Uterus (tissue), 4 donors: Measurements from ENCODE around the gene DIP2A. TPM values are rescaled to one million over a fixed set of nuclear protein-coding genes. Genes with fewer than 3 reads are reported as not detected.
"Not testable (repeated sequence)": the region's sequence is repeated elsewhere in the genome, so short reads cannot be mapped to it uniquely, and the experiment has no call there.

Experiments used
- DNase-seq, 2 donors: peaks; one replicate each; pipeline ENCODE4 v3.0.0-alpha.2; 2019 to 2020
- H3K27ac ChIP-seq, 2 donors: fragments of 200-600 bp; sonication (generic); 1 replicate in 1 of 2; 2 replicates in 1 of 2; pipeline ENCODE4 v1.5.1; 2016 to 2018
- H3K27me3 ChIP-seq, 2 donors: fragments of 200-600 bp; sonication (generic); one replicate each; pipeline ENCODE4 v1.5.1; 2018 to 2019; ENCODE audit warnings: control low read depth in 1 of 2
- H3K36me3 ChIP-seq, 2 donors: fragments of 200-600 bp; sonication (generic); one replicate each; pipeline ENCODE4 v1.5.1; 2019; ENCODE audit warnings: control low read depth in 1 of 2
- H3K4me1 ChIP-seq, 2 donors: fragments of 200-600 bp; sonication (generic); one replicate each; pipeline ENCODE4 v1.5.1; 2018 to 2019; ENCODE audit warnings: control low read depth in 1 of 2
- H3K4me3 ChIP-seq, 2 donors: fragments of 200-600 bp; sonication (generic); 1 replicate in 1 of 2; 2 replicates in 1 of 2; pipeline ENCODE4 v1.5.1; 2018 to 2019; ENCODE audit warnings: mild to moderate bottlenecking in 1 of 2
- H3K9me3 ChIP-seq, 2 donors: fragments of 200-600 bp; sonication (generic); one replicate each; pipeline ENCODE4 v1.5.1; 2019; ENCODE audit warnings: control low read depth in 1 of 2
- CTCF ChIP-seq, 4 experiments: fragments of 200-600 bp in 2 of 4; fragments of 450-650 bp in 2 of 4; sonication (generic) in 2 of 4; IDR thresholded peaks; one replicate each; pipeline ENCODE4 v1.5.1; 2016 to 2019; ENCODE audit warnings: antibody characterized with exemption in 4 of 4, mild to moderate bottlenecking in 2 of 4, moderate library complexity in 1 of 4
- POLR2A ChIP-seq, 2 donors: fragments of 450-650 bp; IDR thresholded peaks; one replicate each; pipeline ENCODE4 v1.6.1; 2016; ENCODE audit warnings: antibody characterized with exemption in 2 of 2, mild to moderate bottlenecking in 1 of 2, moderate library complexity in 1 of 2
- intact Hi-C: fragments of 100-400 bp; cut with DNase I; formaldehyde crosslinking; loops from one replicate; pipeline ENCODE4 v1.15.1; 2023; ENCODE audit warnings: low total_unique reads
- total RNA-seq, 4 donors: library from RNA; depleted of rRNA in 3 of 4; stranded (reverse); fragments of >200 nt in 3 of 4; gene quantifications; one replicate each; pipeline versions ENCODE4 v1.1.0 to v1.2.4, GENCODE V29; 2014 to 2023
- donor health status: DM: yes; HTN: yes; CAD: no.

DIP2A gene
- total RNA-seq, 4 donors from 2014 or later = 51.0 to 56.3 (median 51.6) TPM

GRCh38 chr21:46570631-46571030 is 111.9 kb downstream of the DIP2A start:
- no peaks in the 10 kb centered on the region for H3K36me3 ChIP-seq
- no peak for DNase-seq
- H3K27ac ChIP-seq = no peak overlapping the region
- H3K4me3 ChIP-seq = no peak overlapping the region
- TF ChIP-seq CTCF (IDR thresholded peaks at IDR 0.05) = no peak
- TF ChIP-seq POLR2A (IDR thresholded peaks at IDR 0.05) = no peak
- H3K9me3 ChIP-seq = no peaks in the 10 kb centered on the region
- H3K4me1 ChIP-seq = no peaks in the 10 kb centered on the region
- intact Hi-C loops = no loop called here
- no peaks in the 10 kb centered on the region for H3K27me3 ChIP-seq

- H3K27ac ChIP-seq = no peak overlapping the region
- DNase-seq = no peak
- H3K4me1 ChIP-seq = no peaks in the 10 kb centered on the region
- H3K36me3 ChIP-seq = no peaks in the 10 kb centered on the region
- no peaks in the 10 kb centered on the region for H3K27me3 ChIP-seq
- no peak for TF ChIP-seq CTCF (IDR thresholded peaks at IDR 0.05)
- no peak for TF ChIP-seq POLR2A (IDR thresholded peaks at IDR 0.05)
- no peaks in the 10 kb centered on the region for H3K9me3 ChIP-seq
- intact Hi-C loops = no loop called here
- H3K4me3 ChIP-seq = no peak overlapping the region
These were observed 114.2 kb downstream of the DIP2A start for GRCh38 chr21:46572850-46573249.

- H3K36me3 ChIP-seq, H3K4me3 ChIP-seq, H3K4me1 ChIP-seq, H3K27me3 ChIP-seq, H3K27ac ChIP-seq, H3K9me3 ChIP-seq, intact Hi-C loops, DNase-seq: not testable (repeated sequence)
These were observed 119.1 kb downstream of the DIP2A start for GRCh38 chr21:46577786-46578185.

- H3K36me3 ChIP-seq, H3K27ac ChIP-seq, DNase-seq, H3K9me3 ChIP-seq, intact Hi-C loops, H3K4me3 ChIP-seq, H3K4me1 ChIP-seq, H3K27me3 ChIP-seq: not testable (repeated sequence)
These were observed 120.7 kb downstream of the DIP2A start for GRCh38 chr21:46579394-46579793.

DNA sequence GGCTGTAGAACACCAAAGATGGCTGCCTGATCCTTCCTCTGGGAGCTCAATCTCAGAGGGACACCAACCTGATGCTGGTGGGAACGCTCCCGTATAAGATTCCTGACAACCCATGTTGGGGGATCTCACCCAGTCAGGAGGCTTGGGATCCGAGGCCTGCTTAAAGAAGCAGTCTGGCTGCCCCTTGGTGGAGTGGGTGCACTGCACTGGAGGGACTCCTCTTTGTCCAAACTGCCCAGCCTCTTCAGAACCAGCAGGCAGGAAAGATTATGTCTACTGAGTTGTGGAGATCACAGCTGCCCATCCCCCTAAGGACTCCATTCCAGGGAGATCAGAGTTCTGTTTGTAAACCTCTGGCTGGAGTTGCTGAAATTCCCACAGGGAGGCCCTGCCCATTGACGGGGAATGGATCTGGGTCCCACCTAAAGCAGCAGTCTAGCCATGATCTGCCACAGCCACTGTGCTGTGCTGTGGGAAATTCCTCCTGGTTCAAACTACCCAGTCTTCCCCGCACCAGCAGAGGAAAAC is 123.2 kb downstream of the DIP2A start:
- H3K27me3 ChIP-seq = no peaks in the 10 kb centered on the region
- intact Hi-C loops = no loop called here
- H3K4me1 ChIP-seq = no peaks in the 10 kb centered on the region
- no peak for DNase-seq
- no peak overlapping the region for H3K4me3 ChIP-seq
- H3K9me3 ChIP-seq = peaks cover 0 to 3% of the 10 kb centered on the region in 2 donors
- no peaks in the 10 kb centered on the region for H3K36me3 ChIP-seq
- no peak overlapping the region for H3K27ac ChIP-seq
- TF ChIP-seq CTCF (IDR thresholded peaks at IDR 0.05) (no peak), POLR2A (IDR thresholded peaks at IDR 0.05) (no peak)

DNA sequence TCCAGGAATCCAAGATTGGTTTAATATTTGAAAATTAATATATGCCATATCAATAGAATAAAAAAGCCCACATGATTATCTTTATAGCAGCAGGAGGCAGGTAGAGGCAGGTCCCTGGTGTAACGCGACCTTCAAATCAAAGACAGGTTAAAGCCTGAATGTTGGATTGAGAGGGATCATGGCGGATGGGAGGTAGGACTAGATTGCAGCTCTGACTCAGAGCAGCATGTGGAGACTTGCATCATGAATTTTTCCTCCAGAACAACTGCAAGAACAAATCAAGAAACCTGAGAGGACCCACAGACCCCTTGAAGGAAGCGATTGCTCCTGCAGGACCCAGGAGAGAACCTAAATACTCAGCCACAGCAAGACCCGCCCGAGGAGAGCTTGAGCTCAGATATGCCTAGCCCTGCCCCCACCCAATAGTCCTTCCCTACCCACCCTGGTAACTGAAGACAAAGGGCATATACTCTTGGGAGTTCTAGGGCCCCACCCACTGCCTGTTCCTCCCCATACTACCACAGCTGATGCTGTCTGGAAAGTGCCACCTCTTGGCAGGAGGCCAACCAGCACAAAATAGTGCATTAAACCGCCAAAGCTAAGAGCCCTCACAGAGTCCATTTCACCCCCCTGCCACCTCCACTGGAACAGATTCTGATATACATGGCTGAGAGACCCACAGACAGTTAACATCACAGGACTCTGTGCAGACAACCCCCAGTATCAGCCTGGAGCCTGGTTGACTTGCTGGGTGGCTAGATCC is 126.7 kb downstream of the DIP2A start:
- Histone ChIP-seq H3K4me3 (no peak overlapping the region), H3K36me3 (no peaks in the 10 kb centered on the region), H3K9me3 (no peaks in the 10 kb centered on the region), H3K4me1 (no peaks in the 10 kb centered on the region), H3K27ac (no peak overlapping the region), H3K27me3 (no peaks in the 10 kb centered on the region)
- intact Hi-C loops = no loop called here
- TF ChIP-seq CTCF (IDR thresholded peaks at IDR 0.05) (no peak), POLR2A (IDR thresholded peaks at IDR 0.05) (no peak)
- DNase-seq = no peak
